GM18951 (cell line): Measurements from ENCODE around the gene ADCY4.

Experiments
- POLR2A ChIP-seq: IDR thresholded peaks from 4 replicates; pipeline ENCODE4 v1.6.1; 2011; ENCODE audit warnings: mild to moderate bottlenecking; ENCODE audit not compliant: insufficient read length, insufficient read depth; ENCODE audit errors: extremely low read depth
- in situ Hi-C: fragments of 300-500 bp; cut with MboI; formaldehyde crosslinking; loops from one replicate; pipeline ENCODE4 v1.12.0; 2022; ENCODE audit warnings: low sequenced_read_pairs, mixed read lengths, inconsistent platforms; ENCODE audit not compliant: unreplicated experiment

The ADCY4 gene

GRCh38 chr14:24370748-24371147 is 35.9 kb upstream of the ADCY4 start:
- in situ Hi-C loops = loop anchor here (10.0 kb wide), 1 partner anchor 54 kb away; the partner anchor contains the start of genes CBLN3 and KHNYN
- TF ChIP-seq POLR2A = no peak

GRCh38 chr14:24369907-24370687 is 35.2 kb upstream of the ADCY4 start:
- TF ChIP-seq POLR2A = no peak

GRCh38 chr14:24369463-24369862 is 34.6 kb upstream of the ADCY4 start:
- TF ChIP-seq POLR2A = no peak
- in situ Hi-C loops = no loop called here

More at GRCh38 chr14:24369907-24370687, 35.2 kb upstream of the ADCY4 start:
- in situ Hi-C loops = loop anchor here (10.0 kb wide), 1 partner anchor 55 kb away; the partner anchor contains the start of genes CBLN3 and KHNYN

GRCh38 chr14:24368562-24369252 is 33.8 kb upstream of the ADCY4 start:
- in situ Hi-C loops = no loop called here
- peak; percentile 37 for TF ChIP-seq POLR2A

DNA sequence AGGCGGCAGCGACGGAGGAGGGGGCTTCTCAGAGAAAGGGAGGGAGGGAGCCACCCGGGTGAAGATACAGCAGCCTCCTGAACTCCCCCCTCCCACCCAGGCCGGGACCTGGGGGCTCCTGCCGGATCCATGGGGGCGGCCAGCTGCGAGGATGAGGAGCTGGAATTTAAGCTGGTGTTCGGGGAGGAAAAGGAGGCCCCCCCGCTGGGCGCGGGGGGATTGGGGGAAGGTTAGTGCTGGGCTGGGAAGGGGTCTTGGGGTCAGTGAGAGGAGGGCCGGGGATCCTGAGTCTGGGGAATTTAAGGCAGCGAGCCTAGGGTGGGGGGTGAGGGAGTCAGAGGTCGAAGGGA is 33.3 kb upstream of the ADCY4 start:
- in situ Hi-C loops = no loop called here
- no peak for TF ChIP-seq POLR2A

- in situ Hi-C loops = no loop called here
- TF ChIP-seq POLR2A = peak; percentile 39
Measured at GRCh38 chr14:24367514-24368211, 32.8 kb upstream of the ADCY4 start, which contains the start of gene NFATC4. NFATC4 (plus strand) TSS chr14:24368184; CDS start chr14:24368341, 157 bp downstream.

GRCh38 chr14:24366721-24367513 is 32.0 kb upstream of the ADCY4 start:
- TF ChIP-seq POLR2A = peak; percentile 50
- in situ Hi-C loops = no loop called here

- in situ Hi-C loops = no loop called here
Measured at GRCh38 chr14:24366413-24366720, 31.5 kb upstream of the ADCY4 start.

DNA sequence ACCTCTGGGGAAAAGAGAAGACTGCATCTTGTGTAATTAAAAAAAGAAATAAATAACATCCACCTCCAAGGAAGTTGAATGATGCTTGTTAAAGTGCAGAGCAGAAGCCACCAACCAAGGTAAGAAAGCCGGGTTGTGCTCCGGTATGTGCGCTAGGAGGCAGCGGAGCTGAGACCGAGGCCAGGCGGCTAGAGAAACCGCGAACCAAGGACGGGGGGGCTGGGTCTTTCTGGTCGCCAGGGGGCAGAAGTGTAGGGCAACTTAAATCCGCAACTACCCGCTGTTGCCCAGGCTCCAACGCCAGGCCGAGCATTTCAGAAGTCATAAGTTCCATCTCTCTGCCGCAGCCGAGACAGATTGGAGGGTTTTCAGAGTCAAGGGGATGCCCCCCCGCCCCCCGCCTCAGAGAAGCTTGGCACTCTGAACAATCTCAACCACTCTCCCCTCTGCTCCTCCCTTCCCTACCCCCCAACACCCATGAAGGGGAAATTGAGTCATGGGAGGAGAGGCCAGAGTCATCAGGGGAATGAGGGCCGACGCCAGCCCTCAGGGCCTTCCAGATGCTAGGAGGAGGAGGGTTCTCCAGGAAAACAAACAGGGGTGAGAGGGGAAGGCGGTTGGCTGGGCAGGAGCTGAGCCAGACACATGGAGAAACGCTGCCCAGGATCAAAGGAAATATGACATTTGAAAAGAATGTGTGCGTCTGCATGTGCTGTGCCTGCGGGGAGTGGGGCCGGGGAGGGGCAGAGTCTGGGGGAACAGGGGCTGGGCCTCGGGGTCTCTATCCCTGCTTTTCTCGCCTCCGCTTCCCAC is 30.9 kb upstream of the ADCY4 start:
- no peak for TF ChIP-seq POLR2A
- in situ Hi-C loops = no loop called here

More at GRCh38 chr14:24366413-24366720, 31.5 kb upstream of the ADCY4 start:
- TF ChIP-seq POLR2A = no peak

DNA sequence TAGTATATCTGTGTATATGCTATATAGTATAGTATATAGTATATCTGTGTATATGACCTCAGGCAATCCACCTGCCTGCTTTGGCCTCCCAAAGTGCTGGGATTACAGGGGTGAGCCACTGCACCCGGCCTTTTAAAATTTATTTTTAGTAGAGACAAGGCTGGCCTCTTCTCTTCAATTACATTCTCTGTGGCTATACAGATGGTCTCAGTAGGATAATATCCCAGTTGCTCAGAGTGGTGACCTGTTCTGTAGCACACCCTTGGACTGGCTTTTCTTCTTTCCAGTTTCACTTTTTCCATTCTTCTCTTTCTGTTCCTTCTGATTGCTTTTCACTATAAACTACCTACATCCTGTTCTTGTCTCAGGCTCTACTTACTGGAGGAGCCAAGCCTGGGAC is 30.0 kb upstream of the ADCY4 start:
- no peak for TF ChIP-seq POLR2A
- in situ Hi-C loops = no loop called here

DNA sequence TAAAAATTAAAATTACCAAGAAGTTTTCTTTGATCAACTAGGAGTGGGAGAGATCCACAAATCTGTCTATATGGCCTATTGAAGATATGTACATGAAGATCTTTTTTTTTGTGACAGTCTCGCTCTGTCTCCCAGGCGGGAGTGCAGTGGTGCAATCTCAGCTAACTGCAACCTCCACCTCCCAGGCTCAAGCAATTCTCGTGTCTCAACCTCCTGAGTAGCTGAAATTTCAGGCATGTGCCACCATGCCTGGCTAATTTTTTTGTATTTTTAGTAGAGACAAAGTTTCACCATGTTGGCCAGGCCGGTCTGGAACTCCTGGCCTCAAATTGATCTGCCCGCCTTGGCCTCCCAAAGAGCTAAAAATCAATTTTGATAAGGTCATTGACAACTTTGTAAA is 28.5 kb upstream of the ADCY4 start:
- no peak for TF ChIP-seq POLR2A
- in situ Hi-C loops = no loop called here

GRCh38 chr14:24362241-24362960 is 27.5 kb upstream of the ADCY4 start:
- no peak for TF ChIP-seq POLR2A
- in situ Hi-C loops = no loop called here

DNA sequence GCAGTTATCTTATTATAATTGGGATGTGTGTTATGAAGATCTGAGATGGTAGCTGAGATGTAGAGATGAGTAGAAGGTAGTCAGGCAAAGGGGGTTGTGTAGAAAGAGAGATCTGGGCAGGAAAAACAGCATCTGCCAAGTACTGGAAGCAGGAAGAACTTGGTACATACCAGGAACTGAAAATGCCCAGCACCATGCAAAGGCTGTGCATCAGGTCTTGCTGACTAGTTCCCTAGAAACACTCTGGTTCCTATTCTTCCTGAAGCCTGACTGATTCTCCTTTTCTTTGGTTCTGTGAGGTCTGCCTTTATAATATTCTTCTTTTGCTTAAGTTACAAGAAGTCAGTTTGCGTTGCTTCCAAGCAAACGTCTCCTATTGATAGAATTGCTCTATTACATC is 26.5 kb upstream of the ADCY4 start:
- in situ Hi-C loops = no loop called here

More for the DNA sequence above, 26.5 kb upstream of the ADCY4 start:
- no peak for TF ChIP-seq POLR2A
